ENCODE results near the gene PSTPIP1.
A peak's percentile ranks its signal among the peaks of the same experiment; 100 is the strongest.
"Not testable (repeated sequence)": the region's sequence is repeated elsewhere in the genome, so short reads cannot be mapped to it uniquely, and the experiment has no call there.

Gene PSTPIP1
- total RNA-seq: 5.8 to 142 (median 85.3) reads per million in 17 experiments

- DNase-seq: peak; percentile 65 to 78 (median 74)
Observed at GRCh38 chr15:76994971-76995945, at the start of gene PSTPIP1. Gene PSTPIP1 (plus strand): TSS chr15:76995126. CDS start chr15:76995574, 448 bp downstream.

DNA sequence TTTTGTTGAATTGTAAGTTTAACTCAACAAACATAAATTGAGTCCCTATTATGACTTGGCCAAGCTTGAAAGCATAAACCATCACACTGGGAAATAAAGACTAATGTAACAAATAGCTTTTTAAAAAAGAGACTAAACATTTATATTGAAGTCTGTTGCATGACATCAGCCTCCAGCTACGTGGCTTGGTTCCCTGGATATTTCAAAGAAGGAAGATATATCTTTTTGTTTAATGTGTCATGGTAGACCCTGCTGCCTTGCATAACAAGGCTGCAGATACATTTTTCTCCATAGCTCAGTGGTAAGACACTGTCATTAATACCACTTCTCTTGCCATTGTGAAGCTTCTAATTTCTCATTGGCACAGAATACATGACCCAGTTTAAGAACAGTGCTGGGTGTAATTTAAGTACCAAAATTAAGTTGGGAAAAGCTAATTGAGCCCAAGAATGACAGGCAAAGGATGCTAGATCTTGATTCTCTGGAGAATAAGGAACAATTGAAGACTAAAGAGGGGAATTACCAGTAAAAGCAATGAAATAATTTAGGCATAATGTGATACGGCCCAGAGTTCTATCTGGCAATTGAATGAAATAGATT, 49.3 kb upstream of the PSTPIP1 start:
- DNase-seq: no peak

DNA sequence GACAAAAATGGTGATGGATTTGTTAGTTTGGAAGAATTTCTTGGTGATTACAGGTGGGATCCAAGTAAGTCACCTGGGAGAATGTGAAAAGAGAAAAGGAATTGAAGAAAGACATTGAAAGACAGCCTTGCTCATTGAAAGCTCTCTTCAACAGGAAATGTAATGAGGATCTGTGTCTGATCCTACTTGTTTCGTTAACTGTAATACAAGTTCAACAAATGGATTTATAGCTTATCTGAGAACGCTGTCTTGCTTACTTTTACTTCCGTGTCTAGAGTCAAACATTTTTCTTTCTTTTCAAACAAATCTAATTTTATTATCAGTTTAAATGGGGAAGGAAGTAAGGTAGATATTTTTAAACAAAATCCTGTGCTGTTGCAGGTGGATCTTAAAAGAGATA, 47.5 kb upstream of the PSTPIP1 start:
- no peak for DNase-seq

GRCh38 chr15:76951220-76951619, 43.7 kb upstream of the PSTPIP1 start:
- no peak for DNase-seq

- DNase-seq: no peak
Observed at GRCh38 chr15:76953913-76954312, 41.0 kb upstream of the PSTPIP1 start.

GRCh38 chr15:76954744-76955143, 40.2 kb upstream of the PSTPIP1 start:
- DNase-seq: no peak

GRCh38 chr15:76961268-76962011, 33.5 kb upstream of the PSTPIP1 start:
- no peak for DNase-seq

GRCh38 chr15:76962337-76963013, 32.5 kb upstream of the PSTPIP1 start:
- DNase-seq: no peak

DNA sequence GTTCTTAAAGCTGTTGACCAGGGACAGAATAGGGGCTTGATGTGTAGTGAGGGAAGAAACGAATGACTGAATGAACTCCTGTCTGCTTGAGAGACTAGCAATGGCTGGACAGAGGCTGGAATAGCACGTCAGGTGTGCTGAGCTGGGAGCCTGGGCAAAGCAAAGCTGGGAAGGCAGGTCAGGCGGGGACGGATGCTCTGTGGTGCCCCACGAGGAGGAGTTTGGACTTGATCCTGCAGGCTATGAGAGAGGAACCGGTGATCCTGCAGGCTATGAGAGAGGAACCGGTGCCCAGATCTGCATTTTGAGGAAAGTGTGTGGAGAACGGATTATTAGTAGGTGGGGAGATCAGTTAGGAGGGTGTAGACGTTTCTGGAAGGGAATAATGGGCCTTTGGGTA, 31.3 kb upstream of the PSTPIP1 start:
- DNase-seq: no peak

- DNase-seq: no peak
Observed at GRCh38 chr15:76964157-76964556, 30.8 kb upstream of the PSTPIP1 start.

DNA sequence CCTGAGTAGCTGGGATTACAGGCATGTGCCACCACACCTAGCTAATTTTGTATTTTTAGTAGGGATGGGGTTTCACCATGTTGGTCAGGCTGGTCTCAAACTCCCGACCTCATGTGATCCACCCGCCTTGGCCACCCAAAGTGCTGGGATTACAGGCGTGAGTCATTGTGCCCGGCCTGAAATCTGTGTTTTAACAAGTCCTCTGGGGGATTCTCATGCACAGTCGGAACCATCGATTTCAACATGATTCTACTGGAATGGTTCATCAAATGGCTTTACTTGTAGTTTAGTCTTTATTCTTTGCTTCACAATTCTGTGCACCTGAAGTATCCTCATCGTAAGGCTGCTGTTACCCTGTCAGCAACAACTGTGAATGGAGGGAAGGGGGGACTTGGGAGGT, 28.9 kb upstream of the PSTPIP1 start:
- DNase-seq: not testable (repeated sequence)

- no peak for DNase-seq
Observed at GRCh38 chr15:76967067-76967466, 27.9 kb upstream of the PSTPIP1 start.

- no peak for DNase-seq
Observed at GRCh38 chr15:76968306-76968705, 26.6 kb upstream of the PSTPIP1 start.

DNA sequence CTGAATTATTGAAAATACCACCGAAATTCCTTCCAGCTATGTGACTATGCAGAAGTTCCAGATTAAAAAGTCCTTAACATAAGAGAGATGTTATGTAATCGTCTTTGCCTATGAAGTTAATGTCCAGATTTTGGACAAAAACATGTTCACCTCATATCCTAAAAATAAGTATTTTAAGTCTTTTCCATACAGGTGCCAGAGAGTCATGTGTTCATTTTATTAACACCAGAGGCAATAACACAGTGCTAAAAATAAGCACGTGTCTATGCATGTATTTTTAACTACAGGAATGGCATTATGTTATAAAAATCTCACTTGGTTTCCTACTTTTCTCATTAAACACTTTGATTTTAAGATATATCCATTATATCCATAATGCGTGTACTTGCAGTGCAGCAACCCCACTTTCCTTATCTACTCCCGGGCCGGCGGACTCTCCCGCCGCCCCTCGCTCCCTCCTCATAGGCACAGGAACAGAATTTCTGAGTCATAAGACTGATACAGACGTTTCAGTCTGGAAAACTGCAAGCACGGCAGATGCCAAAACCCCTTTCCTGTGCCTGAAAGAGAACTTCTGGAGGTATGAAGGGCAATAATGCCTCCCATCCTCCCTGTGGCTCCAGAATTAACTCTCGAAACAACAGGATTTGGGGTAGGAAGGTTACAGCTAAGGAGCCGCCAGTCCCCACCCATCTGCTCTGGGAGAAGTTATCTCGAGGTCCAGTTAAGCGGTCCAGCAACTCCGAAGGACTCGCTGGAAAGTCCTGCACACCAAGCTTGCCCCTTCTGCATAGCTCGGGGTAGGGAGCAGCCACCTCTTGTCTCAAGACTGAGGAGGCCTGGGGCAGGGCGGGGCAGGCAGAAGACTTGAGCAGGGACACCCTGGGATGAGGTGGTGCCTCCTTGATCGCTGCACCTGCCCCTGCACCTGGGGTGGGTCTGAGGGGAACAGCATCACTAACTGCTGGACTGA, 22.3 kb upstream of the PSTPIP1 start:
- DNase-seq: no peak

DNA sequence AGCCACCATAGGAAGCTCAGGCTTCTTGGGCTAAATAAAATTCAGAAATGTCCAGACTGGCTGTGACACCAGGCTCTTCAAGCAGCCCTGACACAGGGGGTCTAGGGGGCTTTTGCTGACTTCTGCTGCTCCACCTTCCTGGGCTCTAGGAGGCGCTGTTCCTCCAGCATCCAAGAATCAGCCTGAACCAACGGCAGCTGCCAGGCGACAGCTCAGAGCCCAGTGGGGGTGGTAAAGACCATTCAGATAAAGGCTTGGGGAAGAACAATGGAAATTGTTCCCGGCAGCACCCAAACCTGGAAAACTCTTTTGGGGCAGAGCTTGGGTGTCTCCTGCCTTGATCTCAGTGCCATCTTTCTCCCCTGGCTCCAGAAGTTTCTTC, 21.6 kb upstream of the PSTPIP1 start:
- DNase-seq: peak; percentile 66 to 86 (median 78)

DNA sequence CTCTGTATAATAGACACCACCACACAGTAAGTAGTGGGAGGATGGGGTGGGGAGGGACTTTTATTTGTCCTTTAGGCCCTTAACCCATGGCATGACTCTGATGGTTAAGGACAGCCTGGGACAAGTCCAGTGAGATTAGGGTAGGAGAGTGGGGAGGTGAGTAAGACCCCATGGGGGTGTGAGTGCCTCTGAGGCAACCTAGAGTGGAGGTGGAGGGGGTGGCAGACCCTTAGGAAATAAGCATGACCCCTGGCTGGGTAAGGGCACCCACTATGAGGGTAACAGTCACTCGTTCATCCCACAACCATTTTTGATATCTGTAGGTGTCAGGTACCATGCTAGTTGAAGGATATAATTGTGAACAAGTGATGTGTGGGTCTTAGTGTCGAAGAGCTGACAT, 21.0 kb upstream of the PSTPIP1 start:
- DNase-seq: peak in 1 of 4 experiments; percentile 39

DNA sequence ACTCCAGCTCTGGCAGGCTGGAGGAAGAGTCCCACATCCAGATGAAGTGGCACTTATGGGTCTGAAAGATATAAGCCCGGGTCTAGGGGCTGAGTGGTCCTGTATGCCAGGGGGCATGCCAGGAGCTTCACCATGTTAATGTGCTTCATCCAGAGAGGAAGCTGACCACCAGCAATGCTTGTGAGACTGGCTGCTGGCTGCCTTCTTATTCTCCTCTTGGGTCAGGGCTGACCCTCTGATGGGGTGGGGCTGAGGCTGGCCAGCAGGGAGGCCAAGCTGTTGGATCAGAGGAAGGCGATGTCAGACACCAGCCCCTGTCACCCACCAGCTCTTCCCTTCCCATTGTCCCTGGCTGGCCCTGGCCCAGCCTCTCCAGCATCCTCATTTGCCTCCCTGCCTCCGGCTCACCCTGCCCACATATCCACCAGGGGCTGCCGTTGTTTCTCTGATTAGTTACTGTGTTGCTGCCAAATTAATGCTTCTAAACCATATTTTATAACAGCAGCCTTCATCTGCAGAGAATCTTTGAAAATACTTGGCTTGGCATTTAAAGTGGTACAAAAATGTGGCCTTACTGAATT, 20.4 kb upstream of the PSTPIP1 start:
- DNase-seq: peak; percentile 50 to 73 (median 68)

- no peak for DNase-seq
Observed at GRCh38 chr15:76976141-76976540, 18.8 kb upstream of the PSTPIP1 start.

DNA sequence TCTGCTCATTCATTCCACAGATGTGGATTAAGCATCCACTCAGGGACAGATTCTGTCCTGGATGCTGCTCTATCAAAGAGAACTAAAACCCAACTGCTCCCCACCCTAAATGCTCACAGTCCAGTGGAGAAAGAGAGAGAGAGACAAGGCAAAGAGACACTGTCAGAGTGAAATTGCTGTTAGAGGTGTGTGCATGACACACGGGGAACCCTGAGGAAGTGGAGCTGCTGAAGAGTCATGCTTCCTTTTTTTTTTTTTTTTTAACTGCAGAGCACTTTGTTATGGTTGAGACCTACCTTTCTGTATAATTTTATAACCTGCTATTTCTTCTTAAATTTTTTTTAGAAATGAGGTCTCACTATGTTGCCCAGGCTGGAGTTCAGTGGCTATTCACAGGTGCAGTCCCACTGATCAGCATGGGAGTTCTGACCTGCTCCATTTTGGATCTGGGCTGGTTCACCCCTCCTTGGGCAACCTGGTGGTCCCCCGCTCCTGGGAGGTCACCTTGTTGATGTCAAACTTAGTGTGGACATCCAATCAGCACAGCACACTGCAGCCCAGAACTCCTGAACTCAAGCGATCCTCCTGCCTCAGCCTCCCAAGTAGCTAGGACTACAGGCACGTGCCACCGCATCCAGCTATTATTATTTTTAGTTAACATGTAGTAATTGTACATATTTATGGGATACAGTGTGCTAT, 18.2 kb upstream of the PSTPIP1 start:
- peak; percentile 46 to 72 (median 62) for DNase-seq
